Stimulated activated CD4-positive, alpha-beta T cell treated with anti-CD3 and anti-CD28 coated beads, Interleukin-1b, Interleukin-23, amount 100 ng/mL, for 48 hours (primary cell): Measurements from ENCODE around the gene TGIF2.
"Not testable (repeated sequence)": the region's sequence is repeated elsewhere in the genome, so short reads cannot be mapped to it uniquely, and the experiment has no call there.

Experiments used
- DNase-seq: peaks from one replicate; pipeline ENCODE4 v3.0.0-alpha.2; 2020

TGIF2 gene

GRCh38 chr20:36579996-36580545 lies 6.7 kb downstream of the TGIF2 start:
- no peak for DNase-seq

- peak; percentile 22 for DNase-seq
Observed at GRCh38 chr20:36582322-36582721, 8.9 kb downstream of the TGIF2 start.

GRCh38 chr20:36582821-36583220 lies 9.4 kb downstream of the TGIF2 start:
- no peak for DNase-seq

GRCh38 chr20:36584018-36584481 lies 10.7 kb downstream of the TGIF2 start:
- no peak for DNase-seq

GRCh38 chr20:36585410-36586125 lies 12.2 kb downstream of the TGIF2 start:
- DNase-seq: no peak

- DNase-seq: no peak
Observed at GRCh38 chr20:36587388-36588070, 14.1 kb downstream of the TGIF2 start.

GRCh38 chr20:36591281-36591680 lies 17.9 kb downstream of the TGIF2 start:
- DNase-seq: no peak

GRCh38 chr20:36591854-36592641 lies 18.7 kb downstream of the TGIF2 start:
- DNase-seq: peak; percentile 51

- DNase-seq: no peak
Observed at GRCh38 chr20:36593347-36593929, 20.0 kb downstream of the TGIF2 start.

- DNase-seq: no peak
Observed at GRCh38 chr20:36599912-36600345, 26.5 kb downstream of the TGIF2 start.

GRCh38 chr20:36601540-36601939 lies 28.1 kb downstream of the TGIF2 start:
- DNase-seq: no peak

- DNase-seq: peak; percentile 60
Observed at GRCh38 chr20:36604952-36605398, 31.6 kb downstream of the TGIF2 start.

- peak; percentile 99 for DNase-seq
Observed at GRCh38 chr20:36605399-36606157, 32.2 kb downstream of the TGIF2 start, which contains the start of gene RAB5IF. RAB5IF (plus strand) TSS chr20:36605779; CDS start chr20:36605952, 173 bp downstream.

GRCh38 chr20:36606158-36607066 lies 33.0 kb downstream of the TGIF2 start:
- no peak for DNase-seq

GRCh38 chr20:36607586-36608387 lies 34.4 kb downstream of the TGIF2 start:
- no peak for DNase-seq

- not testable (repeated sequence) for DNase-seq
Observed at GRCh38 chr20:36608388-36608728, 35.0 kb downstream of the TGIF2 start.

GRCh38 chr20:36611625-36612024 lies 38.2 kb downstream of the TGIF2 start:
- no peak for DNase-seq

- DNase-seq: no peak
Observed at GRCh38 chr20:36613974-36614373, 40.6 kb downstream of the TGIF2 start.

- no peak for DNase-seq
Observed at GRCh38 chr20:36614781-36615557, 41.6 kb downstream of the TGIF2 start.
